ENCODE results near the gene CD44. TPM values are rescaled to one million over a fixed set of nuclear protein-coding genes. Genes with fewer than 3 reads are reported as not detected.

Gene CD44
- total and polyA plus RNA-seq, 11 donors, result 3.9 to 210 (median 26.2) TPM

Other genes with a start within 250 kb of the CD44 start
- 10 to 100 TPM; 20.8 to 35.3 (median 26.6) TPM for gene APIP, start 222.8 kb upstream of the CD44 start, total RNA-seq
- gene APIP, start 222.8 kb upstream of the CD44 start, polyA plus RNA-seq, result 10 to 100 TPM; 15.8 to 24.5 TPM
- gene PDHX, start 222.6 kb upstream of the CD44 start, total RNA-seq, result 100 to 1,000 TPM in 7 of 9 donors, 10 to 100 TPM in 2; 87.0 to 204 (median 138) TPM
- gene PDHX, start 222.6 kb upstream of the CD44 start, polyA plus RNA-seq, result 10 to 100 TPM; 74.0 to 94.9 TPM

Data from heart left ventricle (tissue), 11 donors.